Loucy (cell line): Measurements from ENCODE around the gene MCC.

Experiments
- H2AFZ ChIP-seq: fragments of 200-600 bp; sonication (generic); 2 replicates; pipeline ENCODE4 v1.6.0; 2016; ENCODE audit warnings: antibody characterized with exemption, mild to moderate bottlenecking, low read length, moderate library complexity
- H3F3A ChIP-seq: fragments of 200-600 bp; 2 replicates; pipeline ENCODE4 v1.6.0; 2016; ENCODE audit warnings: antibody characterized with exemption, low read depth, mild to moderate bottlenecking
- H3K27me3 ChIP-seq: fragments of 200-600 bp; sonication (generic); 2 replicates; pipeline ENCODE4 v1.6.1; 2014; ENCODE audit warnings: low read length, mild to moderate bottlenecking; ENCODE audit not compliant: insufficient read depth, poor library complexity, severe bottlenecking
- H3K36me3 ChIP-seq: fragments of 200-600 bp; sonication (generic); 2 replicates; pipeline ENCODE4 v1.6.1; 2016; ENCODE audit warnings: low read length; ENCODE audit not compliant: insufficient read depth
- H3K4me1 ChIP-seq: fragments of 200-600 bp; sonication (generic); 2 replicates; pipeline ENCODE4 v1.5.1; 2014; ENCODE audit warnings: low read length, mild to moderate bottlenecking; ENCODE audit not compliant: insufficient read depth, poor library complexity, severe bottlenecking
- H3K4me2 ChIP-seq: fragments of 200-600 bp; sonication (generic); 2 replicates; pipeline ENCODE4 v1.6.0; 2014; ENCODE audit warnings: antibody characterized with exemption, low read length, low read depth, mild to moderate bottlenecking; ENCODE audit not compliant: poor library complexity, severe bottlenecking
- H3K4me3 ChIP-seq: fragments of 200-600 bp; sonication (generic); 2 replicates; pipeline ENCODE4 v1.5.1; 2014; ENCODE audit warnings: low read length, mild to moderate bottlenecking, mixed read lengths; ENCODE audit not compliant: poor library complexity, severe bottlenecking
- H3K79me2 ChIP-seq: fragments of 200-600 bp; sonication (generic); 2 replicates; pipeline ENCODE4 v1.6.1; 2014; ENCODE audit warnings: low read length; ENCODE audit not compliant: insufficient read depth
- H3K9ac ChIP-seq: fragments of 200-600 bp; sonication (generic); 2 replicates; pipeline ENCODE4 v1.6.0; 2014; ENCODE audit warnings: mild to moderate bottlenecking, low read depth, low read length, moderate library complexity; ENCODE audit not compliant: poor library complexity, severe bottlenecking
- H3K9me2 ChIP-seq: fragments of 200-600 bp; sonication (generic); replicated peaks from 2 replicates; pipeline ENCODE4 v1.6.1; 2016; ENCODE audit warnings: low read depth, low read length, mixed read lengths
- H3K9me3 ChIP-seq: fragments of 200-600 bp; sonication (generic); 2 replicates; pipeline ENCODE4 v1.6.1; 2014; ENCODE audit warnings: mild to moderate bottlenecking, antibody characterized with exemption, low read length, low read depth; ENCODE audit not compliant: insufficient read depth
- H4K20me1 ChIP-seq: fragments of 200-600 bp; sonication (generic); 2 replicates; pipeline ENCODE4 v1.6.0; 2014; ENCODE audit warnings: antibody characterized with exemption, low read length, mild to moderate bottlenecking; ENCODE audit not compliant: insufficient read depth, poor library complexity, severe bottlenecking
- EZH2phosphoT487 ChIP-seq: fragments of 200-600 bp; IDR thresholded peaks from 2 replicates; pipeline ENCODE4 v1.6.1; 2018; ENCODE audit warnings: antibody characterized with exemption, mild to moderate bottlenecking, moderate library complexity, borderline replicate concordance
- TF ChIP-seq, protein P1 (sequence below): fragments of 200-600 bp; sonication (generic); conservative IDR thresholded peaks from 2 replicates; pipeline ENCODE4 v1.5.1; 2014; ENCODE audit warnings: mild to moderate bottlenecking, antibody characterized with exemption, low read length

Gene MCC

GRCh38 chr5:113264046-113264445 is 224.2 kb downstream of the MCC start:
- H3K9me2 ChIP-seq = no peaks in the 10 kb centered on the region
- H2AFZ ChIP-seq = no peak overlapping the region
- 0 out of 2 replicates have a peak, but pooled peaks cover 5% of the 10 kb centered on the region for H3K79me2 ChIP-seq
- H3K4me2 ChIP-seq = no peak overlapping the region
- 0 out of 2 replicates have a peak, but pooled peaks cover 1% of the 10 kb centered on the region for H3F3A ChIP-seq
- no peaks in the 10 kb centered on the region for H4K20me1 ChIP-seq
- peaks cover 13% of the 10 kb centered on the region for H3K4me1 ChIP-seq
- no peaks in the 10 kb centered on the region for H3K9me3 ChIP-seq
- no peak for TF ChIP-seq EZH2phosphoT487
- TF ChIP-seq, protein P1, sequence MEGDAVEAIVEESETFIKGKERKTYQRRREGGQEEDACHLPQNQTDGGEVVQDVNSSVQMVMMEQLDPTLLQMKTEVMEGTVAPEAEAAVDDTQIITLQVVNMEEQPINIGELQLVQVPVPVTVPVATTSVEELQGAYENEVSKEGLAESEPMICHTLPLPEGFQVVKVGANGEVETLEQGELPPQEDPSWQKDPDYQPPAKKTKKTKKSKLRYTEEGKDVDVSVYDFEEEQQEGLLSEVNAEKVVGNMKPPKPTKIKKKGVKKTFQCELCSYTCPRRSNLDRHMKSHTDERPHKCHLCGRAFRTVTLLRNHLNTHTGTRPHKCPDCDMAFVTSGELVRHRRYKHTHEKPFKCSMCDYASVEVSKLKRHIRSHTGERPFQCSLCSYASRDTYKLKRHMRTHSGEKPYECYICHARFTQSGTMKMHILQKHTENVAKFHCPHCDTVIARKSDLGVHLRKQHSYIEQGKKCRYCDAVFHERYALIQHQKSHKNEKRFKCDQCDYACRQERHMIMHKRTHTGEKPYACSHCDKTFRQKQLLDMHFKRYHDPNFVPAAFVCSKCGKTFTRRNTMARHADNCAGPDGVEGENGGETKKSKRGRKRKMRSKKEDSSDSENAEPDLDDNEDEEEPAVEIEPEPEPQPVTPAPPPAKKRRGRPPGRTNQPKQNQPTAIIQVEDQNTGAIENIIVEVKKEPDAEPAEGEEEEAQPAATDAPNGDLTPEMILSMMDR = no peak
- H3K27me3 ChIP-seq = no peaks in the 10 kb centered on the region
- no peak overlapping the region for H3K9ac ChIP-seq
- H3K4me3 ChIP-seq = no peak overlapping the region
- H3K36me3 ChIP-seq = no peaks in the 10 kb centered on the region

GRCh38 chr5:113263545-113263944 is 224.7 kb downstream of the MCC start:
- Histone ChIP-seq H3F3A (no peaks in the 10 kb centered on the region), H3K4me3 (no peak overlapping the region), H3K9ac (no peak overlapping the region), H3K9me3 (no peaks in the 10 kb centered on the region), H4K20me1 (no peaks in the 10 kb centered on the region), H3K4me2 (no peak overlapping the region), H3K4me1 (peaks cover 8% of the 10 kb centered on the region), H3K9me2 (no peaks in the 10 kb centered on the region), H2AFZ (no peak overlapping the region), H3K79me2 (0 out of 2 replicates have a peak, but pooled peaks cover 5% of the 10 kb centered on the region), H3K27me3 (no peaks in the 10 kb centered on the region), H3K36me3 (no peaks in the 10 kb centered on the region)
- TF ChIP-seq, protein P1 = no peak
- TF ChIP-seq EZH2phosphoT487 = no peak

GRCh38 chr5:113262674-113263073 is 225.6 kb downstream of the MCC start:
- H3K4me2 ChIP-seq = no peak overlapping the region
- H3K79me2 ChIP-seq = 0 out of 2 replicates have a peak, but pooled peaks cover 5% of the 10 kb centered on the region
- H2AFZ ChIP-seq = no peak overlapping the region
- H3K9me2 ChIP-seq = no peaks in the 10 kb centered on the region
- no peaks in the 10 kb centered on the region for H3K9me3 ChIP-seq
- peaks cover 4% of the 10 kb centered on the region for H3K4me1 ChIP-seq
- H3K4me3 ChIP-seq = no peak overlapping the region
- no peaks in the 10 kb centered on the region for H4K20me1 ChIP-seq
- H3K27me3 ChIP-seq = no peaks in the 10 kb centered on the region
- H3F3A ChIP-seq = no peaks in the 10 kb centered on the region
- no peak overlapping the region for H3K9ac ChIP-seq
- TF ChIP-seq EZH2phosphoT487 = no peak
- TF ChIP-seq, protein P1 = no peak
- no peaks in the 10 kb centered on the region for H3K36me3 ChIP-seq
